ENCODE measurements around the gene SYK.

DNA sequence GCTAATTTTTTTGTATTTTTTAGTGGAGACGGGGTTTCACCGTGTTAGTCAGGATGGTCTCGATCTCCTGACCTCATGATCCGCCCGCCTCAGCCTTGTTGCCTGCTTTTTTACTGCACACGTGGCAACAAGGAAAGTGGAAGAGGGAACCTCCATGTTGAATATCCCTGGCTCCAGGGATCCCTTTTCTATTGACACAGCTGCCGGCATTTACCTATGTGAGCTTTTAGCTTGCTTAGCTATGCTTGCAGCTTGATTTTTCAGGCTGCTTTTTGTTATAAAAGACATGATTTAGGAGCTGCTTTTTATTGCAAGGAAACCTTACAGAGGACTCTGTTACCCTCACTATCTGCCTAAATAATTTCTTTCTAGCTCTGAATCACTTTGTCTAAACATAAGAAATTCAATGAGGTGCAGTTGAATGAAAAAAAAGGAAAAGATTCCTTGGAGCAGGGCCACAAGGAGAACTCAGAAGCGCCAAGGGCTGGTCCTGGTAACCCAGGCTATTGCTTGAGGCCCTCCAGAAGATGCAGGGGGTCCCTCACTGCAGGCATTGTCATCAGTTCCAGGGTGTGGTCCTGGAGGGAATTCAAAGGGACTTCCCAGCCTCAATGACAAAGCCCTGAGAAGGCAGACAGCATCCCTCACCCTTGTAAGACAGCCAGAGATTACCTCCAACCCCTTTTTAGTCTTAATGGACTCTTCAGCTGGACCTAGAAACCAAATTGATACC is 89.9 kb downstream of the SYK start:
- TF ChIP-seq CTCF (IDR thresholded peaks at IDR 0.05) (no peak), POLR2AphosphoS5 (IDR thresholded peaks at IDR 0.05; ENCODE audit: insufficient read depth in 1 of 2, low read depth in 1 of 2) (no peak), POLR2A (IDR thresholded peaks at IDR 0.05) (no peak)

Data from vagina (tissue), 2 donors.